GM21737 (cell line): ENCODE results near the gene RTBDN.

ENCODE experiments used
- ATAC-seq: cut with Tn5 transposase; IDR thresholded peaks from one replicate; pipeline ENCODE4 v1.9.1; 2021; ENCODE audit warnings: mild to moderate bottlenecking, moderate library complexity; ENCODE audit not compliant: unreplicated experiment

The RTBDN gene

DNA sequence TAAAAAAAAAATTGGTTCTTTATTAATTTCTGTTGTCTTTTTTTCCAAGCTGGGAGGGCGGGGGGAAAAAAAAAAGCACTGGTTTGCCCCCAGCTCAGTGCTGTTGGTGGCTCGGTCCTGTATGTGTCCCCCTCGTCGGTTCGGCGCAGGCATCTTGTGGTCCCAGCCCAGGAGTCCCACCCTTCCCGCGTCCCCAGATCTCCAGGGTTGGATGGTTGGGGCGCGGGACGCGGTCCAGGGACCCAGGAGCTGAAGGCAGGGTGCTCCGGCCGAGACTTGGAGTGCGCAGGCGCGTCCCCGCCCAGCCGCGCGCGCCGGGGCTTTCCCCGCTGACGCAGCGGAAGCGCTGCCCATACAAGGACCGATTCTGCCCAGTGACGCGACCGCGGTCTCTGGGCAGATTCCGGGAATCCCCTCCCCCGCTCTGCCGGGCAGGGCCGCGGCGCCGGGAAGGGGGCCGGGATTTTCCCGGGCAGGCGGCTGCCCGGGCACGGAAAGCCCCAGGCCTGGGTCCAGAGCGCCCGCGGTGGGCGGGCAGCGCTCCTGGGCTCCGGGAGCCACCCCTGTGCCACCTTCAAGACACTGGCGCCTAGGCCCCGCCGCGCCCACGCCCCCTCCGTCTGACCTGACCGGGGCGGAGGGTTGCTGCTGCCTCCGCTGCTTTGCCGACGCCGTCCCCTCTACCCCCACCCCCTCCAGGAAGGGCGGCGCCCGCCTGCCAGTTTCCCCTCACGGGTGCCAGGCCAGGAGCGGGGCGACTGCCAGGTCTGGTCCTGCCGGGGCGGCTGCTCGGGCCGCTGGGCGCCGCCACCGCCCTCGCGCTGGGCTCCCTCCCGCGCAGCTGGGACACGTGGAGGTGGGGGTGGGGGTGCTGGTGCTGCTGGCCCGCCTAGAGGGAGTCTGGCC, 40.8 kb downstream of the RTBDN start:
- ATAC-seq, result peak; percentile 25

- no peak for ATAC-seq
Observed at GRCh38 chr19:12792853-12793289, 41.5 kb downstream of the RTBDN start.

DNA sequence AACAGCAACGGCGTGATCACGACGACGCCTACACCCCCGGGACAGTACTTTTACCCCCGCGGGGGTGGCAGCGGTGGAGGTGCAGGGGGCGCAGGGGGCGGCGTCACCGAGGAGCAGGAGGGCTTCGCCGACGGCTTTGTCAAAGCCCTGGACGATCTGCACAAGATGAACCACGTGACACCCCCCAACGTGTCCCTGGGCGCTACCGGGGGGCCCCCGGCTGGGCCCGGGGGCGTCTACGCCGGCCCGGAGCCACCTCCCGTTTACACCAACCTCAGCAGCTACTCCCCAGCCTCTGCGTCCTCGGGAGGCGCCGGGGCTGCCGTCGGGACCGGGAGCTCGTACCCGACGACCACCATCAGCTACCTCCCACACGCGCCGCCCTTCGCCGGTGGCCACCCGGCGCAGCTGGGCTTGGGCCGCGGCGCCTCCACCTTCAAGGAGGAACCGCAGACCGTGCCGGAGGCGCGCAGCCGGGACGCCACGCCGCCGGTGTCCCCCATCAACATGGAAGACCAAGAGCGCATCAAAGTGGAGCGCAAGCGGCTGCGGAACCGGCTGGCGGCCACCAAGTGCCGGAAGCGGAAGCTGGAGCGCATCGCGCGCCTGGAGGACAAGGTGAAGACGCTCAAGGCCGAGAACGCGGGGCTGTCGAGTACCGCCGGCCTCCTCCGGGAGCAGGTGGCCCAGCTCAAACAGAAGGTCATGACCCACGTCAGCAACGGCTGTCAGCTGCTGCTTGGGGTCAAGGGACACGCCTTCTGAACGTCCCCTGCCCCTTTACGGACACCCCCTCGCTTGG, 42.1 kb downstream of the RTBDN start:
- no peak for ATAC-seq

DNA sequence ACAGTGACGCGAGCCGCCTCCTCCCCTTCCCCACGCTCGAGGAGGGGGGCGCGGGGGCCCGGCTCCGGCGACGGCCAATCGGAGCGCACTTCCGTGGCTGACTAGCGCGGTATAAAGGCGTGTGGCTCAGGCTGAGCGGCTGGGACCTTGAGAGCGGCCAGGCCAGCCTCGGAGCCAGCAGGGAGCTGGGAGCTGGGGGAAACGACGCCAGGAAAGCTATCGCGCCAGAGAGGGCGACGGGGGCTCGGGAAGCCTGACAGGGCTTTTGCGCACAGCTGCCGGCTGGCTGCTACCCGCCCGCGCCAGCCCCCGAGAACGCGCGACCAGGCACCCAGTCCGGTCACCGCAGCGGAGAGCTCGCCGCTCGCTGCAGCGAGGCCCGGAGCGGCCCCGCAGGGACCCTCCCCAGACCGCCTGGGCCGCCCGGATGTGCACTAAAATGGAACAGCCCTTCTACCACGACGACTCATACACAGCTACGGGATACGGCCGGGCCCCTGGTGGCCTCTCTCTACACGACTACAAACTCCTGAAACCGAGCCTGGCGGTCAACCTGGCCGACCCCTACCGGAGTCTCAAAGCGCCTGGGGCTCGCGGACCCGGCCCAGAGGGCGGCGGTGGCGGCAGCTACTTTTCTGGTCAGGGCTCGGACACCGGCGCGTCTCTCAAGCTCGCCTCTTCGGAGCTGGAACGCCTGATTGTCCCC, 42.9 kb downstream of the RTBDN start, which contains the start of gene JUNB:
Gene JUNB, plus strand, starts transcription at position 142 of the 706 bp plus-strand sequence. Its CDS starts 286 bp downstream, at position 428.
- ATAC-seq, result peak; percentile 29

DNA sequence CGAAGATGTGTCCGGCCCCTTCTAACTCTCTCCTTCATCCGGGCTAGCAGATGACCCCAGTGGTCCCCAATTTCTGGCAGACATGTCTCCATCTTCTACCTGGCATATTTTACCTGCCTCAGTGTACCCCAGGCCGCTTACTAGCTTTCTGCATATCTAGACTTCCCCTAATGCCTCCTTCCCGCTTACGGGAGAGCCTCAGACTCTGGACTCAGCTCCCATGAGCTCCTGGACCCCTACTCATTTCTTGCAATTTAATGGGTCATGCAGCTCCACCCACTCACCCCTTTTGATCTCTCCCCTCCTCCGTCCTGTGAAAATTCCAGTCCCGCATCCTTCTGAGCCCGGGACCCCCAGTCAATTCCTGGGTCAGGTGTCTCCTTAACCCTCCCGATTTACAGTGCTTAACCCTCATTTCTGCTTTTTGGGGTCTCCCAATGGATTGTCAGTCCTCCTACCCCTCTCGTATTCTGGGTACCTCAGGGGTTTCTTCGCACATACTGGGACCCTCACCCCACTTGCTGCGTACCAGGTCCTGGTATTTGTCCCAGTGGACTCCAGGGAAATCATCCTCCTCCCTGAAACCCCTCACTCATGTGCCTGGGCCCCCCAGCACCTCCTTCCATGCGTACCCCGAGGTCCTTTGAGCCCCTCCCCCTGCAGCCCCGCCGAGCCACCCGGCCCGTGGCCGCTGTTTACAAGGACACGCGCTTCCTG, 43.6 kb downstream of the RTBDN start:
- no peak for ATAC-seq

DNA sequence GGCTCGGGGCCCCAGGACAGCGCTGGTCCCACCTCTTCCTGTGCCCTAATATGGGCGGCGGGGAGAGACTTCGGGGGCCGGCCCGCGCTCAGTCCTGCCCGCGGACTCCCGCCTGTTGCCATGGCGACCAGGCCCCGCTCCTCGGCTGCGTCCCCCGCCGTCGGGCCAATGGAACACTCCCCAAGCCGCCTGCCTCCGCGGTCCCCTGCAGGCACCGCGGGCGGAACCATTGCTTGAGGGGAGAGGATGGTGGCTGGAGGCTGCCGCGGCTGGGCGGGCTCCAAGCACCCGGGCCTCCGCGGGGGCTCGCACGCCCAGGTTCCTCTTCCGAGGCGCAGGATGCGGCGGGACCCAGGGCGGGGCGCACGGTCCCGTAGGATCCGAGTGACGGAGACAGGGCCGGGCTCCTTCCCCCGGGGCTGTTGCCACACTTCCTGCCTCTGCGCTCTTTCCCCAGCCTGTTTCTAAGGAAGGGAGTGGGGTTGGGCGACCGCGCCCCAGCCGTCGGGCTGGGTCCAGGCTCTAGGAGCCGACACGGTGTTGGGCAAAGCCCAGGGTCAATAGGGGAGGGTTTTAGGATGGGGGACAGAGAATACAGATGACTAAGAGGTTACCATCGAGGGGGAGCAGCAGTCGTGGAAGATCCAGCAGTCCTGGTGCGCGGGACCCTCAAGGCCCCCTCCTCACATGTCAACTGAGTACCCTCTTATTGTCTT, 44.3 kb downstream of the RTBDN start:
- ATAC-seq, result peak; percentile 32

GRCh38 chr19:12789098-12789903, 45.1 kb downstream of the RTBDN start:
- ATAC-seq, result no peak

DNA sequence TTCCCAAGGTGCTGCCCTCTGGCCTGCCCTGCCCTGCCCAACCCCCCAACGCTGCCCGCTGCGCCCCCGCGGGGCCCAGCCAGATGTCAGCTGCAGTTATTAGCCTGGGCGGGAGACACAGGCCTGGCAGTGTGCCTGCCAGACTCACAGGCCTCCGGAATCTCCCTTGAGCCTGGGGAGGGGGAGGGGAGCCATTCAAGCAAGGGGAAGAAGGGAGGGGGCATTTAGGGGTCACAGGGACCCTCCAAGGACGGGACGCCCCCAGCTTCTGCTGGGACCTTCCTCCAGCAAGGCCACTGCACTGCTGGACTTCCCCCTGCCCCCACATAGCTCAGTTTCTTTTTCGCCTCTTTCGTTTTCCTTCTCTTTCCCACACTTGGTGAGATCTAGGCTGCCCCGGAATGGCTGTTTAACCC, 45.7 kb downstream of the RTBDN start:
- ATAC-seq, result no peak

GRCh38 chr19:12788042-12788681, 46.2 kb downstream of the RTBDN start:
- no peak for ATAC-seq

- no peak for ATAC-seq
Observed at GRCh38 chr19:12787458-12787857, 46.9 kb downstream of the RTBDN start.

GRCh38 chr19:12786952-12787351, 47.4 kb downstream of the RTBDN start:
- ATAC-seq, result no peak

DNA sequence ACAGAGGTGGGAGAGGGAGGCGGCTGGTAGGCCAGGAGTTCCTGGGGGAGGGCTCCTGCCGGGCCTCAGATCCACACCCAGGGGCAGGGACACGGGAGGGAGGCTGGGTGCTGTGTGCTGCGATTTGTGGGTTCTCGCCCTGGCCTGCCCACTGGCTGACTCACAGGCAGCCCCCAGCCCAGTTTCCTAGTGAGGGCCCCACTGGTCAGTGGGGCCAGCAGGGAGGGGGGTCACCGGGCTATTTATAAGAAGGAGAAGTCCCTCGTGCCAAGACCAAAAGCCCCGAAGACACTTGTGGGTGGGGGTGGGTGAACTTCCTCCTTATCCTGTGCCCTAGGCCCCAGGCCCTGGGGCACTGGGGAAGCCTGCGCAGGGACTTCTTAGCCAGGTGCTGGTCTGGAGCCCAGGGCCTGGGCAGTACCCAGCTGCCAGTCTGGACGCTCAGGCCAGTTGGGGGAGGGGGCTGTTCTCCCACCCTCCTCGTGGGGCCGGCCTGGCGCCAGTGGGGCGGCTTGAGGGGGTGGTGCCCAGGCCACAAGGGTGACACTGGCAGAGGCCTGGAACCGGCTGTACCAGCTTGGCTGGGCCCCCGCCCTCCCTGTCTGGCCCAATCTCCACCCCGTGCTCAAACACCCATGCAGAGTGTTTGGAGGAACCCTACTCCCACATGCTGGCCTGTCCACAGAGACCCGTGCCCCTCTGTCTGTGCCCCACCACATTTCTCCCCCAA, 48.1 kb downstream of the RTBDN start:
- no peak for ATAC-seq

DNA sequence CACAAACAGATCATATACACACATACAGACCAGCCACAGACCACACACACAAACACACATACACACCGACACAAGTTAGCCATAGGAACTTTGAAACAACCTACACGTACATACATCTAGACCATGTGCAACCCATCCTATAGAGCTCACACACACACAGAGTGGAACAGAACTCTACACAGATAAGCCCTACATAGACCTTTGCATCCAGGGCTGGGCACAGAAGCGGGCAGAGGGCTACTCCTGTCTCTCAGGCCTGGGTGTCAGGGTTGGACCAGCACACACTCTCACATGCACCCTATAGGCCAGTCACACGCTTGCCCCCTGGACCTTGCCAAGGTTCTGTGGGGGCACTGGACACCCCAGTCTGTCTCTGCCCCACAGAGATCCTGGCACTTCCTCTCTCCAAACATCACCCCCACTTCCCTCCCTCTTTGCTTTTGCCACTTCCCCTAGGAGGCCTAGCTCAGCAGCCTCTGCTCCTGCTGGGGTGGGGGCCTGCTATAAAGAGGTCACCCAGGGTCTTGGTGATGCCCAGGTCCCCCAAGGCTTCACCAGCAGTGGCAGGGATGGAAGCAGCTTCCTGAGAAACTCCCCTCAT, 48.8 kb downstream of the RTBDN start:
- ATAC-seq, result no peak

- no peak for ATAC-seq
Observed at GRCh38 chr19:12784871-12785430, 49.4 kb downstream of the RTBDN start.

- no peak for ATAC-seq
Observed at GRCh38 chr19:12784394-12784870, 49.9 kb downstream of the RTBDN start.

GRCh38 chr19:12783849-12784393, 50.5 kb downstream of the RTBDN start:
- no peak for ATAC-seq
